GM15510 (cell line): ENCODE measurements around the gene SMIM7.

Experiments used
- POLR2A ChIP-seq: IDR thresholded peaks from 3 replicates; pipeline ENCODE4 v1.6.1; 2011; ENCODE audit warnings: borderline replicate concordance; ENCODE audit not compliant: insufficient read length; ENCODE audit errors: extremely low read depth

Gene SMIM7

DNA sequence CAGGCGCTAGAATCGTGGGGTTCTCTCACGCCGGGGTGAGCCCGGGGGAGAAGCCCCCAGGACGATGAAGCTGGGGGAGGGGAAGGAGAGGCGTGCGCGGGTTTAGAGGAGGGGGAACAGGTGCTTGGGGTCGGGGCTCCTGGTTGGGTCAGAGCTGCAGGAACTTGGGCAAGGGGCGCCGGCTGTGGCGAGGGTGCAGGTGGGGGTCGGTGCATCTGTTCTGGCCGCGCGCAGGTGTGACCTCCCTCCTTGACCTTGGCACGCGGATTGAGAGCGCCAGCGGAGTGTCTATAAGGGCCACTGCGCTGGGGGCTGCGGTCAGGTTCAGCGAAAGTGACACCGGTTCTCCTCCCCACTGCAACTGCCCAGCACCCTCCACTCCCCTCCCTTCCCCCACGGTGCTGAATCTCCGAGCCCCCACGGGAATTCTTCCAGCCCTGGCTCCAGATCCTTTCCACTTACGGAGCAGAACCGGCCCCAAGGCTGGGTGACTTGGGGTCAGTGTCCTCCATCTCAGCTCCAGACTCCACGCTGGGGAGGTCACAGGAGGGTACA lies 1.6 kb upstream of the SMIM7 start:
- TF ChIP-seq POLR2A = peak; percentile 28

DNA sequence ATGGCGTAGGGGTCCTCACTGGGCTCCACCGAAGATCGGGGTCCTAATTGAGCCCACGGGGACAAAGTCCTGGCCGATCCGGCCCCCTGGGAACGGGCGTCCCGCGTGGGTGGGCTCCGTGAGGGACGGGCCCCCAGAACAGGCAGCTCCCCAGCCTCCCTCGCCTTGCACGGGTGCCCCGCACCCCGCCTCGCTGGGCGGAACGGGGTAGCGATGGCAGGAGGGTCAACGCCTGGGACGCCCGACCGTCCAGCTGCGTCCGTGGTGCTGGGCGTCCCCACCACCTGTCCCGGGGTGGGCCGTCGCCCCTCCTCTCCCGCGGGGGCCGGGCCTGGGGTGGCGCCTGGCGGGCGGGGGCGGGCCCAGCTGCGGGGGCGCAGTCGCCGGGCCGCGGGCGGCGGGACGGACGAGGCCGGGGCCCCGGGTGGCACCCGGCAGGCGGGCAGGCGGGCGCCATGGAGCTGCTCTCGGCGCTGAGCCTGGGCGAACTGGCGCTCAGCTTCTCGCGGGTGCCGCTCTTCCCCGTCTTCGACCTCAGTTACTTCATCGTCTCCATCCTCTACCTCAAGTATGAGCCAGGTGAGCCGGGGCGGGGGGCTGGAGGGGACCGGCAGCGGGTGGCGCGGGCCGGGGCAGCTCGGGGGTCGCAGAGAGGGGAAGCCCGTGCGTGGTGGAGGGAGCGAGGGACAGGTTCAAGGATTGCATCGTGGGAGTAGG lies 977 bp upstream of the SMIM7 start, which contains the start of gene TMEM38A:
Gene TMEM38A, plus strand, starts transcription at position 377 of the 717 bp plus-strand sequence. Its CDS starts 79 bp downstream, at position 456.
- peak; percentile 67 for TF ChIP-seq POLR2A

DNA sequence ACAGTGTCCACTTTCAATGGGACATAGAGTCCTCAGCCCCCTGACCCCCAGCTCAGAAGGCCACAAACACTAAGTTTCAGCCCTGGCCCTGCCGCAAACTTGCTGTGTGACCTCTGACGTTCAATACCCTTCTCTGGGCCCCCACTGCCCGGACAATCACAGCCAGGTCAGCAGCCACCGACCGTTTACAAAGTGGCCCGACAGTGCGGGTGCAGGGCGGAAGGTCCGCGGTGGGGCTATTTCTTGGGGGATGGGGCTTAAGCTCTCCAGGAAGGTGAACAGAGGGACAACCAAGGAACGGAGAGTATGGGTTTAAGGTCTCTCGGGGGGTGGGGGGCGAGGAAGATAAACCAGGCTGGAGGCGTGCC lies 496 bp downstream of the SMIM7 start:
- no peak for TF ChIP-seq POLR2A

DNA sequence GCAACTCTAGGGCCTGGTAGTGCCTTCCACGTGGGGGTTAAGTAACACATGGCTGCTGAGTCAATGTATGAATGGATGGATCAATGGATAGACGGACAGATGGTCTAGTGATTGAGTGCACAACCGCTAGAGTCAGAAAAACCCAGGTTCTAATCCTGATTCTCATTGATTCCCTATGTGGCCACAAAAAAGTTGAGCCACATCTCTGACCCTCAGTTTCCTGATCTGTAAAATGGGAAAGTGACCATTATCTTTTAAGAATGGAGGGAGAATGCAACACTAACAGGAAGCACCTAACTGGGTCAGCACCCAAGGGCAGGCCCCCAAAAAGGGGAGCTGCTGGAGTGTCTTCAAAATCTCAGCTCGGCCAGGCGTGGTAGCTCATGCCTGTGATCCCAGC lies 2.6 kb downstream of the SMIM7 start:
- no peak for TF ChIP-seq POLR2A

DNA sequence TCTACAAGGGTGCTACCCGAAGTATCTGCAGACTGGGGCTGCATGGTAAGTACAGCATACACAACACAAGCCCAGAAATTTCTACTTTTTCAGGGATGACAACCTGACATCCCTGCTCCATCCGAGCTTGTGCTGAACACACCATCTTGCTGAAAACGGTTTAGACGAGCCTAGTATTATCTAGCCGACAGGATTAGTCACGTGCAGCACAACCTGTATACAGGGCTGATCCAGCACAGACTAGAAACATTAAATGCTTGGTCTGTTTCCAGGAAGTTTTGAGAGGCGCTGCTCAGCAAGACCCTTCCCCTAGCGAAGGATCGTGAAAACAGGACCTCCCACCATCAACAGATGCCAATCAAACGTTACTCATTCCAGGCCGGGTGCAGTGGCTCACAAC lies 4.2 kb downstream of the SMIM7 start:
- TF ChIP-seq POLR2A = no peak

DNA sequence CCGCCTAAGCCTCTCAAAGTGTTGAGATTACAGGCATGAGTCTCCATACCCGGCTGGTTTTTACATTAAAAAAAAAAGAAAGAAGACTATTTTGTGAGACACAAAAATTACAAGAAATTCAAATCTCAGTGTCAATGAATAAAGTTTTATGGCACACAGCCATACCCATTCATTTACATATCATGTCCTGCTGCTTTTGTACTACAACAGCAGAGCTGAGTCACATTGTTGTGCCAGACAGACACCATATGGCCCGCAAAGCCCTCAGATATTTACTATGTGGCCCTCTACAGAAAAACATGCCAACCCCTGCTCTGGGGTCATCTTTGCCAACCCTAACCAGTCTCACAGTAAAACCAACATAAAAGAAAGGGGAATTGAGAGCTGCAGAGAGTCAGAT lies 5.3 kb downstream of the SMIM7 start:
- no peak for TF ChIP-seq POLR2A

DNA sequence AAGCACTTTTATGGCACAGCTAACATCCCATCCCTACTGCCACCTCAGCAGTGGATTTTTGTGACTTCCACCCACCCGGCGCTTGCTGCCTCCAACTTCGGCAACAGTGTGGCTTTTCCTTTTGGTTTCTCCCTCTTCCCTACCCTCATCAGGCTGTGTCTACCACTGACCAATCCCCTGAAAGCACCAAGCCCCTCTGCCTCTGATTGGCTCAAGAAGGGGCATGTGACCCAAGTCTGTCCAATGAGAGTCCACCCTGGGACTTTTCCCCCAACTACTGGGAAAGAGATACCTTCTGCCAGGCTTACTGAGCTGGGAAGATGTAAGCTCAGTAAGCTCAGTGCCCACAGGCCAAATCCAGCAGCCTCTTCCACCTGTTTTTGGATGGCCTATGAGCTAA lies 5.8 kb downstream of the SMIM7 start:
- TF ChIP-seq POLR2A = no peak

DNA sequence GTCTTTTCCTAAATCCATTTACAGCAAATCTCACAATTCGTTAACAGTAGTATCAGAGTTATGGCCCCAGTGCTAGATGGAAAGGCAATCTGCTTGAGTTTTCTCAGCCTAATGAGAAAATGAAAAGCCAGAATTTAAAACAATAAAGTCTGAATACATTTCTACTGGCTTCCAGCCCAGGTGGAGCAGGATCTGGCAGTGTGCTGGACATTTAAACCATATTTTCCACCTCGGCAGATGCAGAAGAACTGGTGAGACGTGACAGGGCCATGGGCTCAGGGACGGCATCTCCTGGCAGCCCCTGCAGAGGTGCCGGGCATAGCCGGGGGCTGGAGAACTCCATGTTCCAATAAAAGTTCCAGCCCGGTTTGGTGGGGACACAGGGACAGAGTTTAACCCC lies 7.1 kb downstream of the SMIM7 start:
- no peak for TF ChIP-seq POLR2A

DNA sequence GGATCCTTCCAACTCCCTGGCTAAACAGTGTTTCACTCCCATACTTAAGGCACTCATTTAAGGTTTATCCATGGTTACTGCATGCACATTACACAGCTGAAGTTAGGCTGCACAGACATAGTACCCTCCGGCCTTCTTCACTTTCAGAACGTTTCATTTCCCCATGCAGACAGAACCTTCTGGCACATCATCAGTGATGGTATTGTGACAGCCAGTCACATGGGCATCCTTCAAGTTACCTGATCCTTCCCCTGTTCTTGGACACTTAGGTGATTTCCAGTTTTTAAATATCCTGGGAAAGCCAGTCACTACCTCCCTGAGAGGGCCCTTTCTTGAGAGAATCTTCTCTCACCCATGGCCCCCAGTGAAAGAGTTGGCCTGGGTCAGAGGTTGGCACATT lies 9.1 kb downstream of the SMIM7 start:
- no peak for TF ChIP-seq POLR2A

DNA sequence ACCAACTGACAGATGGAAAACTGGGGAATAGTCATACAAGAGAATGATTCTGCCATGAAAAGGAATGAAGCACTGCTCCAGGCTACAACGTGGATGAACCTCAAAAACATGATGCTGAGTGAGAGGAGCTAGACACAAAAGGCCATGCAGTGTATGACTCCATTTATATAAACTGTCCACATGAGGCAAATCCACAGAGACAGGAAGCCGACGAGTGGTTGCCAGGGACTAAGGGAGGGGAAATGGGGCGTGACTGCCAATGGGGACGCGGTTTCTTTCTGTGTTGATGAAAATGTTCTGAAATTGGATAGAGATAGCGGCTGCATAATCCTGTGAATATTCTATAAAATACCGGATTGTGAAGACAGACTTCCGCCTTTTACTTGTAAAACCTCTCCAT lies 10.2 kb downstream of the SMIM7 start:
- TF ChIP-seq POLR2A = no peak

DNA sequence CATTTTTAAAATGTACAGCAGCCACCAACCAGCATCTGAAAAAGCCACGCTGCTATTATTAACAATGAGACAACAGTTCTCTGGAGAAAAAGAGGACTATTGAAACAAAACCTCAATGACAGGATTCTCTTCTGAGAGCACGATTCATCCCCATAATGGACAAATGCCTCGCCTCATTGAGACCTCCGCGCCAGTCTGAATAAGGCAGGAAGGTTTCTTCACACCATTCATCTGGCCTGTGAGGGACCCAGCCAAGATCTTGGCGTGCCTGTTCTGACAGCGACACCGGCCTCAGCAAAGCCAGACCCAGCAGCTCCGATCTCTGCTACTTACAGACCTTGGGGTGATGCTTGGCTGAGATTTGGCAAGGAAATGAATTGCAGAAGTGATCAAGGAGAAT lies 14.8 kb downstream of the SMIM7 start:
- TF ChIP-seq POLR2A = no peak

DNA sequence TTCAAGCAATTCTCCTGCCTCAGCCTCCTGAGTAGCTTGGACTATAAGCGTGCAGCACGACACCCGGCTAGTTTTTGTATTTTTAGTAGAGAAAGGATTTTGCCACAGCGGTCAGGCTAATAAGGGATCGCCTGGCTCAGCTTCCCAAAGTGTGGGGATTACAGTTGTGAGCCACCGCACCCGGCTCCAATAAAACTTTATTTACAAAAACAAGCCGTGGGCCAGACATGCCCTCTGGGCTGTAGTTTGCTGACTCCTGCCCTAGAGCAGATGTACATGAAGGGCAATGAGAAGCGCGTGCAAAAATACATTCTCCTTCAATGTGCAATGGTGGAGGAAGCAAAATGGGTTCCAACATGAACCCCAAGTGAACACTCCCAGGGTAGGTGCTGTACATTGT lies 18.2 kb downstream of the SMIM7 start:
- no peak for TF ChIP-seq POLR2A

DNA sequence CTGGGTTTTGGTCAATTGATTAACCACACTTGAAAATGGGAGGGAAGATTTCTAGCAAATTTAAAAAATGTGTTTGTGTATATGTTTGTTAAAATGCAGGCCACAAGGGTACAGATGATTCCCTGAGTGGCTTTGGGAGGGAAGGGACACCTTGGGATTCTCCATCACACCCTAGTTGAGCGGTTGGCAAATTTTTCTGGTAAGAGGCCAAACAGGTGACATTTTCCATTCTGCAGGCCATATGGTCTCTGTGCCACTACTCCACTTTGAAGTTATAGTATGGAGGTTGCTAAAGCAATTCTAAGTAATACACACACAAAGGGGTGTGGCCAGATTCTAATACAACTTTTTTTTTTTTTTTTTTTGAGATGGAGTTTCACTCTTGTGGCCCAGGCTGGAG lies 19.0 kb downstream of the SMIM7 start:
- TF ChIP-seq POLR2A = no peak

DNA sequence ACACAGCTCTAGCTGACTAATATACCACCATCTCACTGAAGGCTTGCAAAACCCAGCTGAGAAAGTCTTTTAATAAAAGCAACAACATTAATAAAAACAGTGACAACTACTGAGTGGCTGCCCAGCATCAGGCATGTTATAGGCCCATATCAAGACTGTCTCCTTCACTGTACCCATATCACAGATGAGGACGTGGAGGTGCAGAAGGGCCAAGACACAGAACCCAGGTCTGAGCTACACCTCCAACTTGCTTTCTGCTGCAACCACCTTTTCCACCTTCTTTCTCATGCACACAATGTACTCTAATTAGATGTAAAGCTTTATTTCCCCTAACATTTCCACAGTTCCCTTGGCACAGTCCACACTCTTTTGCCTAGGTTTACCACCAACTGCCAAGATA lies 21.3 kb downstream of the SMIM7 start:
- TF ChIP-seq POLR2A = no peak

DNA sequence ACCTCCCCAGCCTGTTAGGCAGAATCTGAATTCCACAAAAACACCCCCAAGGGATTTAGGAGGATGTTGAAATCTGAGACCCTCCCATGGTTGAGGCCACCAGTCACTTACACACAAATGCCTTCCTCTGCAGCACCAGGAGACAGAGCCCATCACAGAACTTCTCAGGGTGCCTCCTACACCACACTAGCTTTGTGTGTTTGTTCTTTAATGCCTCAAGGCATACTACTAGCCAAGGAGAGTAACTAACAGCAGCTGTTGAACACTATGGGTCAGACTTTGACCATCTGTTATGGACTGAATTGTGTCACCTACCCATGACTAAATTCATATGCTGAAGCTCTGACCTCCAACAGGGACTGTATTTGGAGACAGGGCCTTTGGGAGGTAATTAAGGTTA lies 22.4 kb downstream of the SMIM7 start:
- no peak for TF ChIP-seq POLR2A

DNA sequence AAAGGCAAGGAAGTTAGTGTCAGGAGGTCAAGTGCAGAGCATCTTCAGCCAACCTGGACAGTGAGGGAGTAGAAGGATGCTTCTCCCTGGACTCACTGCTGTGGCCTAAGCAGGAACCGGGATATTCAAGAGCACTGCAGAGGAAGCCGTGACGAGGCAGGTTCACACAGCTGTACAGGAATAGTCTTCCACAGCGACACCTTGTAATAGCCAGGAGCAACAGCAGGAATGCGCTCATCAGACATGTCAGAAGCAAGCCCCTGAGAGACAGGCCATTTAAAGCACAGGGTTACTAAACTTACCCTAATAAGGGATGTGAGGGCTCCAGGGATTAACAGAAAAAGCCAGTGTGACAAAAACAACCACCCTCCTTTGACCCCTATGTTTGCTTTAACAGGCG lies 28.5 kb downstream of the SMIM7 start:
- no peak for TF ChIP-seq POLR2A
